ENCODE data around the gene ATF6B.

ATF6B gene

DNA sequence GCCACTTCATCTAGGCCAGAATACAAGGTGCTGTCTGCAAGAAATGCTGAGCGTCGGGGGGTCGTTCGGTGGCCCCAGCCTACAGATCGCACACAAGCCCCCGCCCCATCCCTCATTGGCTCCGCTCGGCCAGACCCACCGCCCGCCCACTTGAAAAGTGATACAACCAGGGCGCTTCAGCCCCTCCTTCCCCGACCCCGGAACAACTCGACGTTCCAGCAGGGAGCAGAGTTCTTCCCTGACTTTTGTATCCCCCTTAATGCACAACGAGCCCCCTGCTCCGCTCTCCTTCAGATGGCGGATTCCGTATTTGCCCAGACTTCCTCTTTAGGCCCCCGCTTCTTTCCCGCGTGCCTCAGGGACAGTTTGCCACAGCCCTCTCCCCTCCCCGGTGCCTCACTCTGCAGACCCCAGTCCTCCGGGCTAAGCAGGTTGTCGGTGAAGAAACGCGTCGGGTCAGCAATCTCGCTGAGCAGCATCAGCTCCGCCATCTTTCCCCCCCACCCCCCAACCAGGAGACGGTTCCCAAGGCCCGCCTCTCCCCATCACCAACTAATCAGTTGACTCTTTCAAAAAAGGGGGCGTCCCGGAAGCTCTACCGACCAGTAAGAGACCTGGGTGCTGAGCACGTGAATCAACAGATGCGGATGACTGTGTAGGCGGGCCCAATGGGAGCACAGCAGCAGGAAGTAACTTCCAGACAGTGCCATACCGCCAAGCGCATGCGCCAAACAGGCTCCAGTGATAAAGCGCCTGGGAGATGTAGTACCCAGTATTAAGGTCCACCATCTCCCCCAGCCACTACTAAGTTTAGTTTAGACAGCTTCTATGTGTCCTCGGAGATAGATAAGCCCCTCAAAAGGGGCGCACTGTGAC lies at the start of gene ATF6B:
TSS of gene ATF6B (minus strand) at position 530 of the 876 bp plus-strand sequence. CDS start at position 491, 39 bp downstream.
- DNase-seq (ENCODE audit: low read depth), result peak; percentile 99
- TF ChIP-seq, protein P1, sequence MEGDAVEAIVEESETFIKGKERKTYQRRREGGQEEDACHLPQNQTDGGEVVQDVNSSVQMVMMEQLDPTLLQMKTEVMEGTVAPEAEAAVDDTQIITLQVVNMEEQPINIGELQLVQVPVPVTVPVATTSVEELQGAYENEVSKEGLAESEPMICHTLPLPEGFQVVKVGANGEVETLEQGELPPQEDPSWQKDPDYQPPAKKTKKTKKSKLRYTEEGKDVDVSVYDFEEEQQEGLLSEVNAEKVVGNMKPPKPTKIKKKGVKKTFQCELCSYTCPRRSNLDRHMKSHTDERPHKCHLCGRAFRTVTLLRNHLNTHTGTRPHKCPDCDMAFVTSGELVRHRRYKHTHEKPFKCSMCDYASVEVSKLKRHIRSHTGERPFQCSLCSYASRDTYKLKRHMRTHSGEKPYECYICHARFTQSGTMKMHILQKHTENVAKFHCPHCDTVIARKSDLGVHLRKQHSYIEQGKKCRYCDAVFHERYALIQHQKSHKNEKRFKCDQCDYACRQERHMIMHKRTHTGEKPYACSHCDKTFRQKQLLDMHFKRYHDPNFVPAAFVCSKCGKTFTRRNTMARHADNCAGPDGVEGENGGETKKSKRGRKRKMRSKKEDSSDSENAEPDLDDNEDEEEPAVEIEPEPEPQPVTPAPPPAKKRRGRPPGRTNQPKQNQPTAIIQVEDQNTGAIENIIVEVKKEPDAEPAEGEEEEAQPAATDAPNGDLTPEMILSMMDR (IDR thresholded peaks at IDR 0.05; ENCODE audit: insufficient read depth, low read depth, low read length, missing control alignments), result no peak
- peak within 1 kb of the TSS; percentile 96 for H3K4me3 ChIP-seq (ENCODE audit: low read depth, low read length)

DNA sequence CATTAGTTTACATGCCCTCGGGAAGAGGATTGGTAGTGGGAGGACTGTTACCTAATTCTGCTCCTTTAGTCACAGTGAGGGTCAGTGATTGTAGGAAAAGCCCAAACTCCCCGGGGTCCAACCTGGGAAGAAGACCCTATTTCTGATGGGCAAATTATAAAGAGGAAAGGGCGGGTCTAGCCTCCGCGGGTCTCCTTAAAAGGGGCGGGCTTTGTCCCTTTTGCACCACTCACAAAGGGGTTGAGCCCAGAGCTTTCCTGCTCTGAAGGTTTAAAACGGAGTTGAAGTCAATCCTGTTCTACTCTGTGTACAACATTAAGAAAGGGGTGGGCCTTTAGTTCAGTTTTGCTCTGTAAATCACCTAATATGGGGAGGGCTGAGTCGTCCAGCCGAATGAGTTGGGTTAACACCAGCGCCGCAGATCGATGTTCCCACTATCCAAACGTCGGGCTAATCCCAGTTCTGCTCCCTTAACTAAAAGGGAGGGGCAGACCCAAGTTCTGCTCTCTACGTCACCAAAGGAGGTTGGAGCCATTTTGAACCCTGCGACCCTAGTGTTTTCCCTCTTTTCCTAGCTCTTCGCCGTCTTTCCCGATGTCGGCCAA lies 49.2 kb upstream of the ATF6B start:
- peak; percentile 75 for DNase-seq (ENCODE audit: low read depth)
- TF ChIP-seq, protein P1 (IDR thresholded peaks at IDR 0.05; ENCODE audit: insufficient read depth, low read depth, low read length, missing control alignments), result no peak

DNA sequence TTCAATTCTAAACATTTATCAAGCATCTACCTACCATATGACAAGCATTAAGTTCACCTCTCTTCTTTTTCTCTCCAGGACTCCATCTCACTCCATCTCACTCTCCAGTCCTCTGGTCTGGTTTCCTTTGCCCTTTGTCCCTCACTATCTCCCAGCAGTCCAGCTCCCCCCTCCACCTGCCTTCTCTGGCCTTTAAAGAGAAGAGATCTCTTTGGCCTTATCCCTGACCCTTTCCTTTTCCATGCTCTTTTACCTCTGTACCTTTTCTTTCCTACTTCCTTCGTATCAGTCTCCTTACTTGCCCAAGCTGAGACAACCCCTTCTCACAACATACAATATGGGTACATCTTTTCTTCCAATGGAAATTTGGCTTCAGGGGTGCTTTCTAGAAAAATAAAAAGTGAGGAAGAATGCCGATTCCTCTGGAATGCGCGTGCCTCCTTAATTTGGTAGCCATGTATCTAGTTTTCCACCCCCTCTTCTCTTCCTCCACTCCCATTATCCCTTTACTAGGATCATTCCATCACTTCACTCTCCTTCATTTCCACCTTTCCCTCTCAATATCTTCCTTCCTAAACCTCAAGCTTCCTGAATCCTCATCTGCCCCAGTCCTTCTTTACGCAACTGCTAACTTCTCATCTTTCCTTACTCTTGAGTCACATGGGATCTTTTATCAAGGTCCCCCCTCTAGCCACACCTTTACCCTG lies 48.6 kb upstream of the ATF6B start:
- TF ChIP-seq, protein P1 (IDR thresholded peaks at IDR 0.05; ENCODE audit: insufficient read depth, low read depth, low read length, missing control alignments), result no peak
- DNase-seq (ENCODE audit: low read depth), result no peak
- peak overlapping the region; percentile 69 for H3K4me3 ChIP-seq (ENCODE audit: low read depth, low read length)

More for the DNA sequence above, 49.2 kb upstream of the ATF6B start:
- H3K4me3 ChIP-seq (ENCODE audit: low read depth, low read length), result peak overlapping the region; percentile 69

DNA sequence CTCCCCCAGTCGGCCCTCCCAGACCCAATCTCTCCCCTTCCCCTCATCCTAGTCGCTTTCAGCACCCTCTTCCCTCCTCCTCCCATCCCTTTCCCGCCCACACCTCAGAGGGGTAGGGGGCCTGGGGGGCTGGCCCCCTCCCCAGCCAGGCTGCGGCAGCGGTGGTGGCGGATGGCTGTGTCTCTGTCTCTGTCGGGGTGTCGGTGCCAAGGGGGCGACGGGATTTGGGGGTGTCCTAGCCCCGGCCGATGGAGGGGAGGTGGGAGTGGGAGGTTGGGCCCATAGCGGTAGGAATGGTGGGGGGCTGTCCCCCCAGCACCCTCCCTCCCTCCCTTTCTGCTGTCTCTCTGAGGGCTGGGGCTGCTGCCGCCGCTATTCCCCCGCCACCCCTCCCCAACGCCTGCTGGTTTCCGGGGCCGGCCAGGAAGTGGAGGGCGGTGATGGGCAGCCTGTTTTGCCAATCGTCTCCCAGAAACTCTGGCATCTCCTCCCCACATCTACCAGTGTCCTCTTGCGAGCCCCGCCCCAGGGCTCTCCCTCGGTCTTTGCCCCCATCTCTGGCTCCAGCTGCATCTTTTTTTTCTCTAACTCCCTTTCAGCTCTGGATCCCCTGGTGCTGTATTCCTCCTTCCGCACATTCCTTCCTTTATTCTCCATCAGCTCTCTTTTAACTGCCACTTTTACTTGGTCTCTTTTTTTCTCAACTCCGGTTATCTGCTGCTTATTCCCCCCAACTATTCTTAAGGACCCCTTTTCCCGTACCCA lies 47.8 kb upstream of the ATF6B start, which contains the start of gene AGPAT1:
TSS of gene AGPAT1 (minus strand) at position 374 of the 765 bp plus-strand sequence. CDS start 4,588 bp downstream, outside the sequence.
- TF ChIP-seq, protein P1 (IDR thresholded peaks at IDR 0.05; ENCODE audit: insufficient read depth, low read depth, low read length, missing control alignments), result no peak
- peak; percentile 98 for DNase-seq (ENCODE audit: low read depth)
- peak within 1 kb of the TSS; percentile 69 for H3K4me3 ChIP-seq (ENCODE audit: low read depth, low read length)

DNA sequence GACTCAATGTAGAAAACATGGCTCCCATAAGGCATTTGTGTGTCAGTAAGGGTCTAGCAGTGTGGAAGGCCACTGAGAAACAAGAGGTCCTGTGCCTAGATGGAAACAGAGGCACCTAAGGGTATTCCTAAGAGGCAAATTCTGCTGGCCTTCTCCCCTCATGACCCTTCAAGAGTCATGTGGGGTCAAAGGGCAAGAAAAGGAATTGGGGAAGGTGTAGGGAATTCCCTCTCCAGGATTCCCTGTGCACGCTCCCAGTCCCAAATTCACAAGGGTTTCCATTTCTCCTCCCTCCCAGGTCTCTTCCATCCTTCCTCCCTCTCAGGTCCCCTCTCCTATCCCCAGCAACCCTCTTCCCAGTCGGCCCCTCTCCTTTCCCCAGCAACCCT lies 47.3 kb upstream of the ATF6B start:
- no peak for DNase-seq (ENCODE audit: low read depth)
- TF ChIP-seq, protein P1 (IDR thresholded peaks at IDR 0.05; ENCODE audit: insufficient read depth, low read depth, low read length, missing control alignments), result no peak

DNA sequence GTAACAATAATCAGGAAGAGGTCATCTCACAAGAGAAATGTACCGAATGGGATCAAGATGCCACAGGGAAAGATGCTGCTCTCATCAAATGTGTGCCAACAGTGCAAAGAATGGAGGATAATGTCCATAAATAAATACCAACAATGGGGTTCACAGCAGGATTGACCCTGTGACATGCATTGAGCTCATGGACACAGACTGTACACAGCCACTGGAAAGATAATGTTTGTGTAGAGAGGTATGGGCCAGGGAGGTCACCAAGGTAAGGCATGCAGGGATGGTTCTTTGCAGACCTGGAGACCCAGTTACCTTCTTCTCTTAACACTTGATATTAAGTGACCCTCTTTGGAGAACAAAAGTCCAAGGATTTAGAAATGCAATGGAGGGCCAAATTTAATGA lies 46.4 kb upstream of the ATF6B start:
- H3K4me3 ChIP-seq (ENCODE audit: low read depth, low read length), result no peak overlapping the region
- DNase-seq (ENCODE audit: low read depth), result no peak
- TF ChIP-seq, protein P1 (IDR thresholded peaks at IDR 0.05; ENCODE audit: insufficient read depth, low read depth, low read length, missing control alignments), result no peak

More for the DNA sequence above, 47.3 kb upstream of the ATF6B start:
- peak overlapping the region; percentile 69 for H3K4me3 ChIP-seq (ENCODE audit: low read depth, low read length)

Measured in GM12865 (cell line).